HG02759 (cell line): ENCODE results near the gene ZBTB47.

Experiments
- ATAC-seq: cut with Tn5 transposase; IDR thresholded peaks from one replicate; pipeline ENCODE4 v1.9.1; 2021; ENCODE audit warnings: mild to moderate bottlenecking, moderate library complexity; ENCODE audit not compliant: unreplicated experiment

Gene ZBTB47

DNA sequence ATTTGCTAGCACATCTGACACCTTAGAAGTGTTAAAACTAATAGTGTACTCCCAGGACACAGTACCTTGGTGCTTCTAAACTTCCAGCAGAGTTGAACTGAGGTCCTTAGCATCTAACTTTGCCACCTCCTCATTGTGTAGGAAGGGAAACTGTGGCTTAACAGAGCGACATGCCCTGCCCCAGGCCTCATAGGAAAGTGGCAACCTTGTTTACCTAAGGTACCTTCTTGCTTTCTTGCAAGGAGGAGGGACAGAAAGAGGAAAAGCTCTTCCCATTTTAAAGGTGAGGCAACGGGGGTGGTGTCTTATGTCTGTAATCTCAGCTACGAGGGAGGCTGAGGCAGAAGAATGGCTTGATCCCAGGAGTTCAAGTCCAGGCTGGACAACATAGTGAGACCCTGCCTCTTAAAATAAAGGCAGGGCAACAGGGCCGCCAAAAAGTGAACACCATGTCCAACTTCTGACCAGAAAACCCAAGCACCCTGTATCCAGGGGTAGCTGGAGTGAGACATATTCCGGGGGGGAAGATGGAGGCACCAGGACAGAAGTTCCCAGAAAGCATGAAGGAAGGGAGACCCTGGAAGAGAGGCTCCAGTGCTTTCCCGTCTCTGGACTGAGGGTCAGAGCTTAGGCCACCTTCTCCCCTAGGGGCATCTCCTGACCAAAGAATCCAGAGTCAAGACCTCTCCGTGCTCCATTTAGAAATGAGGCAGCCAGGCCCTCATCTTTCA is 31.3 kb downstream of the ZBTB47 start:
- ATAC-seq: no peak

DNA sequence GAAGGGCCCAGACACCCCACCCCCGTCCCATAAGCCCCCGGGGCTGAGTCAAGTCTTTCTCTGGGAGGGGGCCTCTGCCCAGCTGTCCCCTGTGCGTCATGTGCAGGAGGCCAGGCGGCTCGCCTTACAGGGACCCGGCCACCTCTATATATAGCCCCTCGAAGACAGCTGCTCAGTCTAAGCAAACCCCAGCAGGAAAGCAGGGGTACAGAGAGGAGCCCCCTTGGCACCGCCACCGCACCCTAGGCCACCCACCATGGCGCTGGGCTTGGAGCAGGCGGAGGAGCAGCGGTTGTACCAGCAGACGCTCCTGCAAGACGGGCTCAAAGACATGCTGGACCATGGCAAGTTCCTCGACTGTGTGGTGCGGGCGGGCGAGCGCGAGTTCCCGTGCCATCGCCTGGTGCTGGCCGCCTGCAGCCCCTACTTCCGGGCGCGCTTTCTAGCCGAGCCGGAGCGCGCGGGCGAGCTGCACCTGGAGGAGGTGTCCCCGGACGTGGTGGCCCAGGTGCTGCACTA is 31.9 kb downstream of the ZBTB47 start, which contains the start of gene KLHL40:
Gene KLHL40, plus strand, starts transcription at position 175 of the 519 bp plus-strand sequence. Its CDS starts 82 bp downstream, at position 257.
- ATAC-seq: no peak

DNA sequence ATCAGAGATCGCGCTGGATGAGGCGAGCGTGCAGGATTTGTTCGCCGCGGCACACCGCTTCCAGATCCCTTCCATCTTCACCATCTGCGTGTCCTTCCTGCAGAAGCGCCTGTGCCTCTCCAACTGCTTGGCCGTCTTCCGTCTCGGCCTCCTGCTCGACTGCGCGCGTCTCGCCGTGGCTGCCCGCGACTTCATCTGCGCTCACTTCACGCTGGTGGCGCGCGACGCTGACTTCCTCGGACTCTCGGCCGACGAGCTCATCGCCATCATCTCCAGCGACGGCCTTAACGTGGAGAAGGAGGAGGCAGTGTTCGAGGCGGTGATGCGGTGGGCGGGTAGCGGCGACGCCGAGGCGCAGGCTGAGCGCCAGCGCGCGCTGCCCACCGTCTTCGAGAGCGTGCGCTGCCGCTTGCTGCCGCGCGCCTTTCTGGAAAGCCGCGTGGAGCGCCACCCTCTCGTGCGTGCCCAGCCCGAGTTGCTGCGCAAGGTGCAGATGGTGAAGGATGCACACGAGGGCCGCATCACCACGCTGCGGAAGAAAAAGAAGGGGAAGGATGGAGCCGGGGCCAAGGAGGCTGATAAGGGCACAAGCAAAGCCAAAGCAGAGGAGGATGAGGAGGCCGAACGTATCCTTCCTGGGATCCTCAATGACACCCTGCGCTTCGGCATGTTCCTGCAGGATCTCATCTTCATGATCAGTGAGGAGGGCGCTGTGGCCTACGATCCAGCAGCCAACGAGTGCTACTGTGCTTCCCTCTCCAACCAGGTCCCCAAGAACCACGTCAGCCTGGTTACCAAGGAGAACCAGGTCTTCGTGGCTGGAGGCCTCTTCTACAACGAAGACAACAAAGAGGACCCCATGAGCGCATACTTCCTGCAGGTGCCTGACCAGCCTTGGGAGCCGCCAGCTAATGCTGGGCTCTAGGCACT is 32.7 kb downstream of the ZBTB47 start:
- no peak for ATAC-seq

DNA sequence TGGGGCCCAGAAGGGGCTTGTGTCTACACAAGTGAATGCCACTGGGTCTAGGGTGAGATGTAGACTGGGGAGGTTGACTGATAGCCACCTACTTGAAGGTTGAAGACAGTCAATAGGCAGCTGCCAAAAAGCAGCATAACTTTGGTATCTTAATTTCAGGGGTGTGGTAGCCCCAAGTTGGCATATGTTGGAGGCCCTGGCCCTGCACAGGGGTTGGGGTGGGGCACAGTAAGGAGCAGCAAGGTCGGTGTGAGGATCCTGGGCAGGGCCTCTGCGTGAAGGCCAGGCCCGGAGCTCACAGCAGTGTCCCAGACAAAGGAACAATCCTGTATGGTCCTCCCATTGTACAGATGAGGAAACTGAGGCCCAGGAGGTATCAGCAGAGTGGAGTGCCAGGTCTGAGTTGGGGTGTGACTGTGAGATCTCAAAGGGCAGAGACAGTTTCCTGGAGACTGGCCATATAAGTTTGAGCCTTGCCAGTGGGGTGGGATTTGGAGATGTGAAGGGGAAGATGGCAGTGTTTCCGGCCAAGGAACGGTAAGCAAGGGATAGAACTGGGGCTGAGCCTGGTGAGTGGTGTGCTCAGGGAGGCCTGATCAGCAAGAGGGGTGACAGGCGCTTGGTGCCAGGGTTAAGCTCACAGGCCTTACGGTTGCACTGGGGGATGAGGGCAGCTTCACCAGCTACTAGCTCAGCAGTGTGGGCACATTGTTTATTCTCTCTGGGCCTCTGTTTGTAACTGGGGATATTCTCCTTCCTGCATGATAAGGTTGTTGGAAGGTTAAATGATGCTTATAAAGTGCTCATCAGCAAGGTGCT is 33.5 kb downstream of the ZBTB47 start:
- no peak for ATAC-seq

DNA sequence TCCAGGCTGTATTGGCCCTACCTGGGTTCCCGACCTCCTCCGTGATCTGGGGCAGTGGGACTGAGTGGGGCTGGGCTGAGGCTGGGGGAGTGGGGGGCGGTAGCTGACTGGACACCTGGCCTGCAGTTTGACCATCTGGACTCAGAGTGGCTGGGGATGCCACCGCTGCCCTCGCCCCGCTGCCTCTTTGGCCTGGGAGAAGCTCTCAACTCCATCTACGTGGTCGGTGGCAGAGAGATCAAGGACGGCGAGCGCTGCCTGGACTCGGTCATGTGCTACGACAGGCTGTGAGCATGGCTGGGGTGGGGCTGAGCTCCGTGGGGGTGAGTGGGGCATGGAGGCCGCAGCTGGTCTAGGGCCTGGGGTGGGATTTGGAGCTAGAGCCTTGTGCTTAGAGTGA is 34.5 kb downstream of the ZBTB47 start:
- no peak for ATAC-seq

DNA sequence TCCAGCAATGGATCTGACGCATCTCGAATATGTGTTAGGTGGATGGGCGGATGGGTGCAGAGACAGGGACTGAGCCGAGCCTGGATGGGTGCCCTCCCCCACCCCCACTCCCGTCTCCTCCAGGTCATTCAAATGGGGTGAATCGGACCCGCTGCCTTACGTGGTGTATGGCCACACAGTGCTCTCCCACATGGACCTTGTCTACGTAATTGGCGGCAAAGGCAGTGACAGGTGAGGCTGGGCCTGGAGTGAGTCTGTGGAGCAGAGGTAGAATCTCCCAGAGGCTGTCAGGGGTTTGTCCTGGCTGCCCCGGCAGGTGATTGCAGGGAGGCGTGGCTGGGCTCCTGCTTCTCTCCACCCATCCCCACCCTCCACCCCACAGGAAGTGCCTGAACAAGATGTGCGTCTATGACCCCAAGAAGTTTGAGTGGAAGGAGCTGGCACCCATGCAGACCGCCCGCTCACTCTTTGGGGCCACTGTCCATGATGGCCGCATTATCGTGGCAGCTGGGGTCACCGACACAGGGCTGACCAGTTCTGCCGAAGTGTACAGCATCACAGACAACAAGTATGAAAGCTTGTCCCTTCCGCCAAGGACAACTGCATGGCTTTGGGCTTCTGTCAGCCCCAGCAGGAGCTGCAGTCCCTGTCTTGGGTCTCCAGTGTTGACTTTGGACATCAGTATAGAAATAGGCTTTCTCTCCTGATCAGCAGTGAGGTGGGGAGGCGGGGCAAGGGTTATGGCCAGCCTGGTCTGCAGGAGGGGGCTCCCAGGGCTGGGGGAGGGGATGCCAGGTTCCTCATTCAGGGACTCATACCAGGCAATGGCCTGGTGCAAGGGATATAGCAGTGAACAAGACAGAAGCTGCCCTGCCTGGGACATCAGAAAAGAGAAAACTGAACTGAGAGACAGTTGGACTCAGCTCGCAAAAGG is 35.3 kb downstream of the ZBTB47 start:
- ATAC-seq: no peak

DNA sequence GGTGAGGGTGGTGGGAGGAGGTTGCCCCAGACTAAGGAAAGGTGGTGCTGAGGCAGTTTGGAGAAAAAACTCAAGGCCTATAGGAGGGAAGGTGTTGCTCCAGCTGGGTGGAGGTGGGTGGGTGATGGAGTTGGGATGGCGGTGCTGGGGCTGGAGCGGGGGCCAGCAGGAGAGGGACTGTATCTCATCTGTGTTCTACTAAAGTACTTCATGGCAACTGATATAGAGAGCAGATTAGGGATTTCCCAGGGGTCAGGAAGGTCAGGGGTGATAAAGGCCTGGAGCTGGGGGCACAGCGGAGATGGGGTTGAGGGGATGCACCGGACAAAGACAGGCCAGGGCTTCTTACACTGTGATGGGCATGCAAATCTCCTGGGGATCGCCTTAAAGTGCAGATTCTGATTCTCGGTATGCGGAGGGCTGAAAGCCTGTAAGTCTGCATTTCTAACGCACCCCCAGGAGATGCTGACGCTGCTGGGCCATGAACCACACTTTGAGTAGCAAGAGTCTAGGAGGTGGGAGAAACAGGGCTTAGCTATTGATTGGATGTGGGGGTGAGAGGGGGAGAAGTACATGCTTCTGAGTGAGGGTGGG is 36.0 kb downstream of the ZBTB47 start:
- ATAC-seq: no peak

DNA sequence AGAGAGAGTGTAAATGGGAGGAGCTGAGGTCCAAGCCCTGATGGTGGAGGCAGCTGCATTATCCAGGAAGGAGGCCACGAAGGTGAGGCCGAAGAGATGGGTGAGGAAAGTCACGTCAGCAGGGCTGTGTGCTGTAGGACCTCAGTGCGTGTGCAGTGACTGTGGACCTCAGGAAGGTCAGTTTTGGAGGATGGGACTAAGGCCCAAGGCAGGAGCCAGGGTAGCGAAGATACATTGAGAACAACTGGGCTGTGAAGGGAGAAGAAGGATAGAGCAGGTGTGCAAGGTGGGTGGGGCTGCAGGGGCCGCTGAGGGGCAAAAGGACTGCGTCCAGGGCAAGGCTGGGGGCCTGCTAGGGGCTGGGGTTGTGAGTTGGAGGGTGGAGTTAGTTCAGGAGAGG is 36.7 kb downstream of the ZBTB47 start:
- no peak for ATAC-seq

DNA sequence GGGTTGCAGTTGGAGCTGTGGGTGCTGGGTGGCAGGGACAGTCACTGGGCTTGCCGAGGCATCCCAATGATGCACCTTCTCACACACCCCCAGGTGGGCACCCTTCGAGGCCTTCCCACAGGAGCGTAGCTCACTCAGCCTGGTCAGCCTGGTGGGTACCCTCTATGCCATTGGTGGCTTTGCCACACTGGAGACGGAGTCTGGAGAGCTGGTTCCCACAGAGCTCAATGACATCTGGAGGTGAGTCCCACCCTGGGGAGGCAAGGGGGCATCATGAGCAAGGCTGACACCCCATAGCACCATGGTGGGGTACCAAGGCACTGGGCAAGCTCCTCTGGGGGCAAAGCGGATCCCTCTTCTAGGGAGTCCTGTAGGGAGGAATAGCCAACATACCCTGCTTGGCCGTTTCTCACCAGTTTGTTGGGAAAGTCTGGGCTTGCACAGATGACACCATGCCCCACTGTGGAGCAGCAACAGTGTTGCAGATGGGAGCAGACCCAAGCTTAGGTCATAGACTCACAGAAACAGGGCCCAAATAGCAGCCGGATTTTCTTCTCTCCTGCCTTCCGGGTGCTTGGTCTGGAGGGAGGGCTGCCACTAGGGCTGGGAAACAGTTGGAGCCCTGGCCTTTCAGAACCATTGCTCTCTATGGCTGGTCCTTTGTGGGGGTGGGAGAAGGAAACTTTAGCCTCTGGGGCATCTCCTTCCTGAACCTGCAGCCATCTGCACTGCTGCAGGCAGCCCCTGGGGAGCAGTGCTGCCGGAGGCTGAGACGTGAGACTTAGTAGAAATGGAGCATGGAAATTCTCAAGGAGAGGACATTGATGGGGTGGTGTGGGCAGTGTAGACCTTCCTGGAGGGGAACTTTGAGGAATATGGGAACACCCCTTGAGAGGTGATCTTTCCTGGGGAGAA is 37.5 kb downstream of the ZBTB47 start:
- ATAC-seq: no peak

DNA sequence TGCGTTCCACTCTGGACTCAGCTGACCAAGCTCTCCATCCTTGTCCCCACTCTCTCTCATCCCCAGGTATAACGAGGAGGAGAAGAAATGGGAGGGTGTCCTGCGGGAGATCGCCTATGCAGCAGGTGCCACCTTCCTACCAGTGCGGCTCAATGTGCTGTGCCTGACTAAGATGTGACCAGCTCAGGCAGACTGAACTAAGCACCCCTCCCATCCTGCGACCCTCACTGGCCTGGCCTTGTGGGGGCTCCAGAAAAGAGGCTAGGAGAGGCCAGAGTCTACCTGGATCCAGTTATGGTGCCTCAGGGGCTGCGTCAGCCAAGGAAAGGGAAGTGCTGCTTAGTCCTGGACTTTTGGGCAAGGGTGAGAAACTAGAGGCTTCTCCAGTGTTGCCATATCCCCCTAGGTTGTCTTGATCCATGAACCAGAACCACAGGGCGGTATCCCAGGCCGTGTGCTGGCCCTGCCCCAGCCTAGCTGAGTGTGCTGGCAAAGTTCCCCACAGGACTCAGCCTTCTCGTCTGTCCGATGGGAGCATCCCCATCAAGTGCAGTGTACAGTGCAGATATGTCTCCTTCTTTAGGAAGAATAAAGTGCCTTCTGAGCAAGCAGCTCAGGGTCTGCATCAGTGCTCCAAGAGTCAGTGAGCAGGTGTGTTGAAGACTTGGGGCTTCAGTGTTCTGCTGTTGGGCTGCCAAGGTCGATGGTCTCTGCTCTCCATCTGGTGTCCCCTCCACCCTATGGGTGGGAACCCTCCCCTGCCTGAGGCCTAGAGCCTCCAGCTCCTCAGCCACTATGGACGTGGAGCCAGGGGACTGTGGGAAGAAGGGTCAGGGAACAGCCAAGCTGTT is 38.5 kb downstream of the ZBTB47 start:
- ATAC-seq: no peak

DNA sequence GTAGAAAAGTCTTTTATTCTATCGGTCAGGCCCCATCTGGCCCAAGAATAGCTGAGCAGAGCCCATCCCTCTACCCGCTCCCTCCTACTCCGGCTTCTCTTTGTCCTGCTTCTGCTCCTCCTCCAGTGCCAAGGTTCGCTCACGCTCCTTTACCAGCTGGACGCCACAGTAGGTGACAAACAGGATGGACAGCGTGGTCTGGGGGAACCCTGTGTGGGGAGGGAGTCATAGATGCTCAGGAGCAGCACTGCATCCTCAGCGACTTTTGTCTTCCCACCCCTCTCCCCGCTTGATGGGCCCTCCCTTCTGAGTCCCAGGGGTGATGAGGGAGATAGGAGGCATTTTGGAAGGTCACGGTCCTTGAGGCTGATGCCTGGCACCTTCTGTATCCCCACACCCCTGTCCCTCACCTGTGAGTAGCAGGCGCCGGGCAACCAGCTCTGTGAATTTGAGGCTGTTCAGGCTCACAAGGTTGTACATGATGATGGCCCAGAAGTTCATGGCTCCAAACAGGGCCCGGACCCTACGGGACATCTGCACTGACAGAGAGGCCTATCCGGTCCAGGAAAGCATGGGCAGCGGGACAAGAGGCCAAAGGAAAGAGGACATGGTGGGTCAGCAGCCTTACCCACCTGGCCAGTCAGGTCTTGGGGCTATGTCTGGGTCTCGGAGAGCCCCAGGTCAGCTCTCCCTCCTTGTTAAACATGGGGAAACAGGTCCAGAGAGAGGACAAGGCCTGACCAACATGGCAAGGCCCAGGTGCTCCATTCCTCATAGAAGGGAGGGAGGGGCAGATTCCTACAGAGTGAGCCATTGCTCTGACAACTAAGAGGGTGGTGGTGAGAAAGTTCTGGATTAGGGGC is 39.4 kb downstream of the ZBTB47 start:
- ATAC-seq: no peak

DNA sequence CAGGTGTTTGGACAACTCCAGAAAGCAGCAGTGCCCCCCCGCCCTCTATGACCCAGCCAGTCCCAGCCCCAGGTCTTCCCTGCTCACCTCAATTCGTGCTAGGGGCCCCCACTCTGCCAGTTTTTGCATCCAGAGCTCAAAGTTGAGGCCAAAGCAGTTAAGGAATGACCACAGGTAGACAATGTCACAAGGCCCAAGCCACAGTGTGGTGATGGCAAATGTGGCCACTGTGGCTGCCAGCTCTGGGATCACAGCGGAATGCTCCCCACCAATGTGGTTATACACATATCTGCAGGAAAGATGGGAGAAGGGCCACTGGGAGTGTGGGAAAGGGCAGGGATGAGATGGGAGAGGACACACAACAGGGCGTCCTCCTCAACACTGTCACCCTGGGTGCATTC is 40.0 kb downstream of the ZBTB47 start:
- ATAC-seq: no peak

DNA sequence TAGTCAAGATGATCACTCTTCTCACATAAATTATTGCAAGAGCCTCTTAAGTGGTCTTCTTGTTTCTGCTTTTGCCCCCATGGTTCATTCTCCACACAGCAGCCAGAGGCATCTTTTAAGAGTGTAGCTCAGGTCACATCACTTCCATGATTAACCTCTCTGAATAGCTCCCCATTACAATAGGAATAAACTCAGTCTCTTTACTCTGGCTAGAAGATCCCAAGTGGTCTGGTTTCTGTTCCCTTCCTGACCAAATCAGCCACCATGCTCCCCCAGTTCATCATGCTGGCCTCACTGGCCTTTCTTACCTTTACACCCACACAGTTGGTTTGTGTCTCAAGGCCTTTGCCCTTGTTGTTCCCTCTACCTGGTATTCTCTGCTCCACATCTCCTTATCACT is 40.9 kb downstream of the ZBTB47 start:
- no peak for ATAC-seq

DNA sequence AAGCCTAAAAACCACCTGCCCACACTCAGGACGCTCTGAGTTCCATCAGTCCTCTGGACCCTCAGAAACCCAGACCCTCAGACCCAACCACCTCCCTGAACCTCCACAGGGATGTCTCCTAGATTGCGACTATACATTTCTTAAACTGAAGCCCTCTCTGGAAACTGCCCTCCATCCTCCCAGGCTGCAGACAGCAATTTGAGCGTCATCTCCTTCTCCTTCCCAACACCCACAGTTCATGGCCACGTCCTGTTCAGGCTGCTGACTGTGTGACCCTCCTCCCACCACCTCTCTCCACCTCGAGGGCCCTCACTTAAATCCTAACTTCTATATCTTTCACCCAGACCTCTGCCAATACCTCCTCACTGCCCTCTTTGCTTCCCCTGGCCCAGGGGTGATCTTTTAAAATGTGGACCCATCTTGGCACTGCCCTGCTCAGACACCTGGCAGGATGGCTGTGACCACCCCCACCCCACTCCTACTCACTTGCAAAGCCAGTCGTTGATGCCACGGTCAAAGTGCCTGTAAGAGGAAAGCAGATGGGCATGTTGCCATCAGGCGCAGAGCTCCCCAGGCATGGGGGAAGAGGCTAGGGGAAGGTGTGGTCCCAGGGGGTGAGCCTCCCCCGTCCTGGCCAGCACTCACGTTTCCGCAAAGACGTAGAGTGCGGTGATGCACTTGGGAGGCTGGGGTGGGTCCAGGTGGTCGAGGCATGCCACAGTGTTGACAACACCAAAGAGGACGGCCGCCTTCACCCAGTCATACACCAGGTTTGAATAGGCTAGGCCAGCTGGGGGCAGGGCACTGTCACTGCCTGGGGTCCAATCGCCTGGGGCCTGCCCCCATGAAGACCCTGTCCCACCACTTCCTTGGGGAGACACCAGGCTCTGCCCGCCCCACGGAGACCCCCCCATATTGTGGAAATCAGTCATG is 43.1 kb downstream of the ZBTB47 start:
- no peak for ATAC-seq

DNA sequence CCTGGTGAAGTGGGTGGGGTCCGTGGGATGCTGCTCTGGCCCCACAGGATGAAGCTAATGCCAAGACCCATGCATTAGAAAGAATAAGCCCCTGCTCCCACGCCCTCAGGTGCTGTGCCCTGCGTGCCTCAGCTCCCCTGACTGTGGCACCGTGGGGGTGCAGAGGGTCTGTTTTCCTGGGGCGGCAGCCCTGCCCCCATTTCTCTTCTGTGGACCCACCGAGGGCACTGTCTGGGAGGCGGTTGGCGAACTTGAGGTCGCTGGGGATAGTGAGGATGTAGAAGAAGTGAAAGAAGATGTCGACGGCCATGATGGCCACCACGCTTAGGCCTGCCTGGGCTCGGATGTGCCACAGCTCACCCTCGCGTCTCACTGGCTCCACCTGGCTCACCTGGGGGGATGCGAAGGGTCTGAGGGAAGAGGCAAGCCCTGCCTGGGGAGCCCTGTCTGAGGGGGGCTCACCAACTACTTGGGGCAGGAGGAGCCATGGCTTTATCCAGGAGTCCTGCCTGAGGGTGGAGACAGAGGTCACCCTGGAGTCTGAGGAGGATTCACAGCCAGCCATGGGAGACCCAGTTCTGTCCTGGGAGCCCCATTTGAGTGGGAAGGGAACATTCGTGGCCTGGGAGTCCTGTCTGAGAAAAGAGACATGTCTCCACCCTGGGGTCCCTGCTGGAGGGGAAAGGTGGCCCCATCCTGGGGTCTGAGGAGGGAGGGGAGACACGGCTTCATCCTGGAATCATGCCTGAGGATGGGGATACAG is 44.0 kb downstream of the ZBTB47 start:
- no peak for ATAC-seq
